SH-SY5Y (cell line): ENCODE data around the gene NHS.

Source experiments
- GATA2 ChIP-seq: IDR thresholded peaks from 2 replicates; pipeline ENCODE4 v1.6.1; 2011; ENCODE audit warnings: mild to moderate bottlenecking, low read depth, low read length
- GATA3 ChIP-seq: IDR thresholded peaks from 2 replicates; pipeline ENCODE4 v1.6.1; 2011; ENCODE audit warnings: low read depth, mild to moderate bottlenecking, low read length, moderate library complexity

DNA sequence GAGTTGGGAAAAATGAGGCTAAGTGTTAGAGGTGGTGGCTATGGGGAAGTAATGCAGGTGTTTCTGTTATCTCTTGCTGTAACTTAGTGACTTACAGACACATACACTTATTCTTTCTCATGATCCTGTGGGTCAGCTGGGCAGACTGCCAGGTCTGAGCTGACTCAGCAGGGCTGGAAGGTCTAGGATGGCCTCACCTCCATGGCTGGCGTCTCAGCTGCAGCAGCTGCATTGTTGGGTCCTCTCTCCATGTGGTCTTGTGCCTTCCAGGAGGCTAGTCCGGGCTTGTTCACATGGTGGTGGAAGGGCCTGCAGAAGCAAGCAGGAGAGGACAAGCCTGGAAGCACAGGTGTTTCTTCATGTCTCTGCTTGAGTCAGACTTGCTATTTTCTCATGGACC, 172.7 kb downstream of the NHS start:
- TF ChIP-seq GATA2 (no peak), GATA3 (no peak)
